Measurements from ENCODE around the gene THTPA. TPM values are rescaled to one million over a fixed set of nuclear protein-coding genes. Genes with fewer than 3 reads are reported as not detected.

The THTPA gene
- total RNA-seq, result 3.7 and 8.9 TPM in 2 replicates

GRCh38 chr14:23555882-23556699, at the start of gene THTPA:
Gene THTPA (plus strand): TSS chr14:23556271. CDS start chr14:23556758, 487 bp downstream.

GRCh38 chr14:23551266-23552028, 4.6 kb upstream of the THTPA start, which contains the start of gene ZFHX2:
Gene ZFHX2 (minus strand): TSS chr14:23551765. CDS start chr14:23535325, 16,440 bp downstream.

GRCh38 chr14:23567186-23568020, 11.3 kb downstream of the THTPA start, which contains the start of gene AP1G2:
Gene AP1G2 (minus strand): TSS chr14:23567791. CDS start chr14:23567314, 477 bp downstream.

GRCh38 chr14:23578560-23579310, 22.7 kb downstream of the THTPA start, which contains the start of gene JPH4:
Gene JPH4 (minus strand): TSS chr14:23578790. CDS start chr14:23577453, 1,337 bp downstream.

Other genes starting within 250 kb of the THTPA start
- 7.4 and 13.0 TPM in 2 replicates for gene BCL2L2, start 249.4 kb upstream of the THTPA start, total RNA-seq
- 52.9 and 97.5 TPM in 2 replicates for gene PABPN1, start 234.8 kb upstream of the THTPA start, total RNA-seq
- 0.97 and 3.7 TPM in 2 replicates for gene SLC22A17, start 203.4 kb upstream of the THTPA start, total RNA-seq
- gene EFS, start 191.1 kb upstream of the THTPA start, total RNA-seq, result 0.13 TPM in 1 of 2 replicates, not detected in the other
- not detected in 2 replicates for gene IL25, start 183.5 kb upstream of the THTPA start, total RNA-seq
- gene CMTM5, start 179.2 kb upstream of the THTPA start, total RNA-seq, result not detected in 2 replicates
- gene MYH6, start 148.0 kb upstream of the THTPA start, total RNA-seq, result not detected in 2 replicates
- gene MYH7, start 120.6 kb upstream of the THTPA start, total RNA-seq, result not detected in 2 replicates
- gene NGDN, start 86.6 kb upstream of the THTPA start, total RNA-seq, result 39.0 and 49.9 TPM in 2 replicates
- under 0.01 and 1.0 TPM in 2 replicates for gene ZFHX2, start 4.5 kb upstream of the THTPA start, total RNA-seq
- 13.6 and 32.0 TPM in 2 replicates for gene AP1G2, start 11.5 kb downstream of the THTPA start, total RNA-seq
- gene JPH4, start 22.5 kb downstream of the THTPA start, total RNA-seq, result under 0.01 TPM in 1 of 2 replicates, not detected in the other
- gene DHRS2, start 80.1 kb downstream of the THTPA start, total RNA-seq, result 0.13 and 0.16 TPM in 2 replicates